ENCODE measurements around the gene MYB.

- TF ChIP-seq, protein P1, sequence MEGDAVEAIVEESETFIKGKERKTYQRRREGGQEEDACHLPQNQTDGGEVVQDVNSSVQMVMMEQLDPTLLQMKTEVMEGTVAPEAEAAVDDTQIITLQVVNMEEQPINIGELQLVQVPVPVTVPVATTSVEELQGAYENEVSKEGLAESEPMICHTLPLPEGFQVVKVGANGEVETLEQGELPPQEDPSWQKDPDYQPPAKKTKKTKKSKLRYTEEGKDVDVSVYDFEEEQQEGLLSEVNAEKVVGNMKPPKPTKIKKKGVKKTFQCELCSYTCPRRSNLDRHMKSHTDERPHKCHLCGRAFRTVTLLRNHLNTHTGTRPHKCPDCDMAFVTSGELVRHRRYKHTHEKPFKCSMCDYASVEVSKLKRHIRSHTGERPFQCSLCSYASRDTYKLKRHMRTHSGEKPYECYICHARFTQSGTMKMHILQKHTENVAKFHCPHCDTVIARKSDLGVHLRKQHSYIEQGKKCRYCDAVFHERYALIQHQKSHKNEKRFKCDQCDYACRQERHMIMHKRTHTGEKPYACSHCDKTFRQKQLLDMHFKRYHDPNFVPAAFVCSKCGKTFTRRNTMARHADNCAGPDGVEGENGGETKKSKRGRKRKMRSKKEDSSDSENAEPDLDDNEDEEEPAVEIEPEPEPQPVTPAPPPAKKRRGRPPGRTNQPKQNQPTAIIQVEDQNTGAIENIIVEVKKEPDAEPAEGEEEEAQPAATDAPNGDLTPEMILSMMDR (IDR thresholded peaks at IDR 0.05; ENCODE audit: poor library complexity) = no peak
- TF ChIP-seq EZH2 (IDR thresholded peaks at IDR 0.05; ENCODE audit: borderline replicate concordance) = no peak
Observed at GRCh38 chr6:135196739-135197510, 15.8 kb downstream of the MYB start.

All from hepatocyte (in vitro differentiated cells).